A549 (cell line): ENCODE data around the gene IPO11. TPM values are rescaled to one million over a fixed set of nuclear protein-coding genes. Genes with fewer than 3 reads are reported as not detected.

Experiments
- ATAC-seq, 2 experiments: fragments of 200-7000 bp in 1 of 2; fragments of >200 bp in 1 of 2; cut with Nextera tagmentation in 1 of 2; cut with Tn5 transposase in 1 of 2; 3 replicates each; pipeline versions ENCODE4 v1.8.0 to v1.9.1; 2018 to 2020; ENCODE audit warnings: mild to moderate bottlenecking in 1 of 2, moderate library complexity in 1 of 2
- CTCF ChIA-PET: fragments of 300-600 bp; sonication (Branson Sonifier 250); formaldehyde crosslinking; extraction: SDS; loops from one replicate; lab custom pipeline; 2021; ENCODE audit warnings: antibody characterized with exemption, inconsistent platforms; lab: Yijun Ruan, JAX
- POLR2A ChIA-PET: fragments of 350-600 bp; formaldehyde crosslinking; extraction: SDS; loops from one replicate; lab custom pipeline; 2021; ENCODE audit warnings: antibody characterized with exemption, inconsistent platforms; lab: Yijun Ruan, JAX
- DNase-seq, 2 experiments: peaks; one replicate each; pipeline versions ENCODE4 v3.0.0 to v3.0.0-alpha.2; 2011 to 2016; ENCODE audit warnings: low read depth in 1 of 2, low spot score in 1 of 2
- FAIRE-seq: peaks from 2 replicates; lab custom pipeline; 2011; peaks lifted over from hg19 to GRCh38; lab: Jason Lieb, UNC
- H3K27ac ChIP-seq, 2 experiments: fragments of >200 bp; sonication (Bioruptor Twin); formaldehyde crosslinking; 3 replicates each; pipeline ENCODE4 v1.5.1; 2016 to 2017
- H3K4me1 ChIP-seq: fragments of >200 bp; sonication (Bioruptor Twin); formaldehyde crosslinking; 3 replicates; pipeline ENCODE4 v1.6.1; 2016
- H3K4me2 ChIP-seq: fragments of >200 bp; sonication (Bioruptor Twin); formaldehyde crosslinking; 3 replicates; pipeline ENCODE4 v1.6.1; 2016
- H3K4me3 ChIP-seq: fragments of >200 bp; sonication (Bioruptor Twin); formaldehyde crosslinking; 3 replicates; pipeline ENCODE4 v1.5.1; 2016
- H3K9me3 ChIP-seq: fragments of >200 bp; sonication (Bioruptor Twin); formaldehyde crosslinking; 3 replicates; pipeline ENCODE4 v1.6.1; 2016
- BHLHE40 ChIP-seq: IDR thresholded peaks from 2 replicates; pipeline ENCODE4 v1.6.1; 2012; ENCODE audit warnings: low read depth, low read length, inconsistent platforms
- CBX2 ChIP-seq: fragments of 200-600 bp; sonication (generic); IDR thresholded peaks from 2 replicates; pipeline ENCODE4 v1.6.1; 2016; ENCODE audit warnings: low read depth, mild to moderate bottlenecking, borderline replicate concordance
- CEBPB ChIP-seq, 2 experiments: fragments of >200 bp in 1 of 2; sonication (Bioruptor Twin) in 1 of 2; formaldehyde crosslinking in 1 of 2; IDR thresholded peaks; 2 replicates each; pipeline ENCODE4 v1.6.1; 2012 to 2016
- CHD4 ChIP-seq: fragments of 200-600 bp; sonication (generic); IDR thresholded peaks from 2 replicates; pipeline ENCODE4 v1.6.1; 2016; ENCODE audit warnings: antibody characterized with exemption, mild to moderate bottlenecking, borderline replicate concordance
- EHF ChIP-seq: fragments of 250-450 bp; sonication (Bioruptor Pico); IDR thresholded peaks from 2 replicates; pipeline ENCODE4 v1.5.0; 2020; ENCODE audit warnings: mild to moderate bottlenecking
- EHMT2 ChIP-seq: fragments of 200-600 bp; sonication (generic); IDR thresholded peaks from 2 replicates; pipeline ENCODE4 v1.6.1; 2016; ENCODE audit warnings: antibody characterized with exemption, low read depth, mild to moderate bottlenecking, moderate library complexity
- ESRRA ChIP-seq: fragments of 150-350 bp; IDR thresholded peaks from 2 replicates; pipeline ENCODE4 v1.6.1; 2014; ENCODE audit warnings: mild to moderate bottlenecking, low read length, borderline replicate concordance
- GATA3 ChIP-seq: IDR thresholded peaks from 2 replicates; pipeline ENCODE4 v1.6.1; 2012; ENCODE audit warnings: borderline replicate concordance
- HEYL ChIP-seq: fragments of 250-450 bp; sonication (Bioruptor Pico); IDR thresholded peaks from 2 replicates; pipeline ENCODE4 v1.8.0; 2021; ENCODE audit warnings: mild to moderate bottlenecking, moderate library complexity
- HOXB5 ChIP-seq: fragments of 250-450 bp; sonication (Bioruptor Pico); IDR thresholded peaks from 2 replicates; pipeline ENCODE4 v1.5.0; 2020; ENCODE audit warnings: mild to moderate bottlenecking, moderate library complexity
- JUNB ChIP-seq: fragments of >200 bp; sonication (Bioruptor Twin); formaldehyde crosslinking; IDR thresholded peaks from 2 replicates; pipeline ENCODE4 v1.6.1; 2016
- KDM5A ChIP-seq: fragments of 200-600 bp; sonication (generic); IDR thresholded peaks from 2 replicates; pipeline ENCODE4 v1.6.1; 2016; ENCODE audit warnings: antibody characterized with exemption, mild to moderate bottlenecking
- MAFK ChIP-seq: fragments of 450-650 bp; IDR thresholded peaks from 2 replicates; pipeline ENCODE4 v1.6.1; 2014; ENCODE audit not compliant: partially characterized antibody
- MAX ChIP-seq: IDR thresholded peaks from 2 replicates; pipeline ENCODE4 v1.6.1; 2012
- MAZ ChIP-seq: fragments of 150-350 bp; IDR thresholded peaks from 2 replicates; pipeline ENCODE4 v1.6.1; 2014; ENCODE audit warnings: antibody characterized with exemption, low read depth, low read length, borderline replicate concordance
- MYC ChIP-seq: IDR thresholded peaks from 2 replicates; pipeline ENCODE4 v1.6.1; 2012; ENCODE audit warnings: mild to moderate bottlenecking, inconsistent platforms, low read length, improper control_type of control experiment, borderline replicate concordance
- NFE2L2 ChIP-seq: fragments of 150-350 bp; conservative IDR thresholded peaks from 2 replicates; pipeline ENCODE4 v1.6.1; 2014; ENCODE audit warnings: low read length
- NPAS2 ChIP-seq: fragments of 250-450 bp; sonication (Bioruptor Pico); IDR thresholded peaks from 2 replicates; pipeline ENCODE4 v1.8.0; 2022; ENCODE audit warnings: mild to moderate bottlenecking, moderate library complexity, borderline replicate concordance
- PBX3 ChIP-seq: IDR thresholded peaks from 2 replicates; pipeline ENCODE4 v1.6.1; 2012
- POLR2A ChIP-seq: IDR thresholded peaks from 2 replicates; pipeline ENCODE4 v1.6.1; 2012; ENCODE audit warnings: mild to moderate bottlenecking, low read length
- RAD21 ChIP-seq, 2 experiments: fragments of >200 bp in 1 of 2; sonication (Bioruptor Twin) in 1 of 2; formaldehyde crosslinking in 1 of 2; IDR thresholded peaks in 1 of 2; conservative IDR thresholded peaks in 1 of 2; 2 replicates in 1 of 2; 3 replicates in 1 of 2; pipeline ENCODE4 v1.6.1; 2012 to 2018; ENCODE audit warnings: inconsistent platforms in 1 of 2
- RFX5 ChIP-seq: fragments of 450-650 bp; IDR thresholded peaks from 2 replicates; pipeline ENCODE4 v1.7.1; 2014; ENCODE audit warnings: antibody characterized with exemption, mild to moderate bottlenecking, moderate library complexity
- SREBF2 ChIP-seq: fragments of 450-650 bp; IDR thresholded peaks from 2 replicates; pipeline ENCODE4 v1.6.1; 2014; ENCODE audit warnings: mild to moderate bottlenecking, moderate library complexity
- TFCP2L1 ChIP-seq: fragments of 250-450 bp; sonication (Bioruptor Pico); IDR thresholded peaks from 2 replicates; pipeline ENCODE4 v1.5.0; 2021; ENCODE audit warnings: mild to moderate bottlenecking
- TP53 ChIP-seq: fragments of 250-450 bp; sonication (Bioruptor Pico); IDR thresholded peaks from 2 replicates; pipeline ENCODE4 v1.5.0; 2021; ENCODE audit warnings: mild to moderate bottlenecking, moderate library complexity
- USF2 ChIP-seq: fragments of 450-650 bp; IDR thresholded peaks from 2 replicates; pipeline ENCODE4 v1.6.1; 2014; ENCODE audit warnings: antibody characterized with exemption
- ZC3H11A ChIP-seq: fragments of 450-650 bp; IDR thresholded peaks from 2 replicates; pipeline ENCODE4 v1.6.1; 2014; ENCODE audit warnings: antibody characterized with exemption, mild to moderate bottlenecking
- ZFP36 ChIP-seq: fragments of 450-650 bp; IDR thresholded peaks from 2 replicates; pipeline ENCODE4 v1.6.1; 2014; ENCODE audit warnings: borderline replicate concordance; ENCODE audit not compliant: partially characterized antibody
- WGBS: methylation state at CpG from one replicate; pipeline ENCODE4 v1.1.6; 2017; ENCODE audit errors: missing lambda C conversion rate; 5-methylcytosine and 5-hydroxymethylcytosine counted together
- polyA plus RNA-seq, 4 experiments: library from polyadenylated mRNA; depleted of rRNA in 3 of 4; stranded (reverse); fragments of >200 nt; fragmentation: RNase III in 1 of 4; extraction: RNeasy Plus Mini Kit Qiagen cat#74134 plus additional on column Dnase treatment in 1 of 4; gene quantifications; 2 replicates in 3 of 4; 3 replicates in 1 of 4; pipeline ENCODE4 v1.2.3, GENCODE V29; 2011 to 2017
- TF ChIP-seq, protein P1 (sequence below): fragments of 150-350 bp; IDR thresholded peaks from 2 replicates; pipeline ENCODE4 v1.6.1; 2014; ENCODE audit warnings: low read depth, mild to moderate bottlenecking, low read length
- TF ChIP-seq, protein P2 (sequence below): fragments of >200 bp; sonication (Bioruptor Twin); formaldehyde crosslinking; IDR thresholded peaks from 3 replicates; pipeline ENCODE4 v1.6.1; 2016

IPO11 gene
- polyA plus RNA-seq, 2 of the 4 experiments (the other 2 are of a cell fraction), result 20.7 to 33.0 TPM

GRCh38 chr5:62626534-62626933 lies 214.0 kb downstream of the IPO11 start:
- ATAC-seq (no peak), FAIRE-seq (no peak), DNase-seq (no peak)
- TF ChIP-seq TFCP2L1 (CRISPR knock-in tag), result no peak
- TF ChIP-seq, protein P1, sequence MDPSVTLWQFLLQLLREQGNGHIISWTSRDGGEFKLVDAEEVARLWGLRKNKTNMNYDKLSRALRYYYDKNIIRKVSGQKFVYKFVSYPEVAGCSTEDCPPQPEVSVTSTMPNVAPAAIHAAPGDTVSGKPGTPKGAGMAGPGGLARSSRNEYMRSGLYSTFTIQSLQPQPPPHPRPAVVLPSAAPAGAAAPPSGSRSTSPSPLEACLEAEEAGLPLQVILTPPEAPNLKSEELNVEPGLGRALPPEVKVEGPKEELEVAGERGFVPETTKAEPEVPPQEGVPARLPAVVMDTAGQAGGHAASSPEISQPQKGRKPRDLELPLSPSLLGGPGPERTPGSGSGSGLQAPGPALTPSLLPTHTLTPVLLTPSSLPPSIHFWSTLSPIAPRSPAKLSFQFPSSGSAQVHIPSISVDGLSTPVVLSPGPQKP, result no peak
- no peak for TF ChIP-seq MAFK
- TF ChIP-seq HEYL (CRISPR knock-in tag), result no peak
- TF ChIP-seq JUNB, result no peak
- no peak for TF ChIP-seq MYC
- TF ChIP-seq POLR2A, result no peak
- TF ChIP-seq CHD4, result no peak
- no peak for TF ChIP-seq KDM5A
- TF ChIP-seq ZFP36, result no peak
- TF ChIP-seq EHF (CRISPR knock-in tag), result no peak
- no peak for TF ChIP-seq EHMT2
- no peak for TF ChIP-seq BHLHE40
- TF ChIP-seq MAZ, result no peak
- TF ChIP-seq NPAS2 (CRISPR knock-in tag), result no peak
- TF ChIP-seq HOXB5 (CRISPR knock-in tag), result no peak
- TF ChIP-seq, protein P2, sequence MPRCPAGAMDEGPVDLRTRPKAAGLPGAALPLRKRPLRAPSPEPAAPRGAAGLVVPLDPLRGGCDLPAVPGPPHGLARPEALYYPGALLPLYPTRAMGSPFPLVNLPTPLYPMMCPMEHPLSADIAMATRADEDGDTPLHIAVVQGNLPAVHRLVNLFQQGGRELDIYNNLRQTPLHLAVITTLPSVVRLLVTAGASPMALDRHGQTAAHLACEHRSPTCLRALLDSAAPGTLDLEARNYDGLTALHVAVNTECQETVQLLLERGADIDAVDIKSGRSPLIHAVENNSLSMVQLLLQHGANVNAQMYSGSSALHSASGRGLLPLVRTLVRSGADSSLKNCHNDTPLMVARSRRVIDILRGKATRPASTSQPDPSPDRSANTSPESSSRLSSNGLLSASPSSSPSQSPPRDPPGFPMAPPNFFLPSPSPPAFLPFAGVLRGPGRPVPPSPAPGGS, result no peak
- no peak for TF ChIP-seq RAD21 (conservative IDR thresholded peaks at IDR 0.05 in 1 of 2, IDR thresholded peaks at IDR 0.05 in 1 of 2)
- TF ChIP-seq TP53 (CRISPR knock-in tag), result no peak
- TF ChIP-seq ESRRA, result no peak
- WGBS, result 83% methylated on average over 2 of the region's 2 CpGs
- POLR2A ChIA-PET, result no interaction called here
- Histone ChIP-seq H3K4me3 (no peak overlapping the region), H3K9me3 (no peaks in the 10 kb centered on the region), H3K4me1 (no peaks in the 10 kb centered on the region), H3K4me2 (no peak overlapping the region), H3K27ac (no peak overlapping the region)
- CTCF ChIA-PET, result no interaction called here

GRCh38 chr5:62627121-62627520 lies 214.6 kb downstream of the IPO11 start:
- CTCF ChIA-PET, result no interaction called here
- WGBS, result 79% methylated on average over 3 of the region's 3 CpGs
- DNase-seq (no peak), ATAC-seq (no peak), FAIRE-seq (no peak)
- H3K4me2 ChIP-seq, result no peak overlapping the region
- H3K9me3 ChIP-seq, result no peaks in the 10 kb centered on the region
- no peaks in the 10 kb centered on the region for H3K4me1 ChIP-seq
- POLR2A ChIA-PET, result no interaction called here
- H3K4me3 ChIP-seq, result no peak overlapping the region
- no peak for TF ChIP-seq MAFK
- TF ChIP-seq SREBF2, result no peak
- TF ChIP-seq GATA3, result no peak
- no peak for TF ChIP-seq RFX5
- no peak for TF ChIP-seq NFE2L2
- no peak for TF ChIP-seq MAX
- no peak overlapping the region for H3K27ac ChIP-seq

DNA sequence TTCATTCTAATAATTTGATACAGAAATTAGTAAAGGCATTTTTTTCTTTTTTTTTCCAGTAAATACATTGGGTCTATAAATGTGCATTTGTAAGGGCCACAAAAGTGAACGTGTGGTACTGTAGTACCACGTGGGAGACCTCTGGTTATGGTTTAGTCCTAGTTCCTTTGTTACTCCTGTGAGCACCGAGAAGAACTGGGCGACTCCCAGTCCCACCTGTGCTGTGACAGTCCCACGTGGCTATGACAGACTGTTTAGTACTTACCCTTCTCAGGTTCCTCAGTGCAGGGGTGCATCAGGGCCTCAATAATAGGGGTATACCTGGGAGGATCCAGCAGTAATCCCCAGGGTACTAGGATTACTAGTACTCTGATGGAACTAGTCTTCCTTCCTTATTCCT lies 215.3 kb downstream of the IPO11 start:
- WGBS, result 92% methylated on average over 5 of the region's 5 CpGs
- CTCF ChIA-PET, result no interaction called here
- ATAC-seq, result no peak
- H3K4me3 ChIP-seq, result no peak overlapping the region
- no peaks in the 10 kb centered on the region for H3K4me1 ChIP-seq
- no peaks in the 10 kb centered on the region for H3K9me3 ChIP-seq
- H3K4me2 ChIP-seq, result no peak overlapping the region
- no peak for DNase-seq
- FAIRE-seq, result no peak
- no peak overlapping the region for H3K27ac ChIP-seq
- POLR2A ChIA-PET, result no interaction called here
- TF ChIP-seq SREBF2, result no peak
- TF ChIP-seq ZC3H11A, result no peak
- TF ChIP-seq CEBPB (IDR thresholded peaks at IDR 0.05), result no peak
- no peak for TF ChIP-seq USF2
- TF ChIP-seq PBX3, result no peak
- TF ChIP-seq CBX2, result no peak
- TF ChIP-seq ZFP36, result no peak
- no peak for TF ChIP-seq CHD4
